K562 (cell line): ENCODE measurements around the gene MRPL2. TPM values are rescaled to one million over a fixed set of nuclear protein-coding genes. Genes with fewer than 3 reads are reported as not detected.

Source experiments
- DEAF1 ChIP-seq: fragments of 450-650 bp; formaldehyde crosslinking; IDR thresholded peaks from 2 replicates; pipeline ENCODE4 v1.4.0; 2020; ENCODE audit warnings: mild to moderate bottlenecking, moderate library complexity
- ERF ChIP-seq: fragments of 450-650 bp; formaldehyde crosslinking; IDR thresholded peaks from 2 replicates; pipeline ENCODE4 v1.4.0; 2020; ENCODE audit warnings: mild to moderate bottlenecking, mixed read lengths
- HNRNPUL1 ChIP-seq: fragments of 200-400 bp; formaldehyde crosslinking; IDR thresholded peaks from 2 replicates; pipeline ENCODE4 v1.6.1; 2017; ENCODE audit warnings: low read length
- PHB ChIP-seq: fragments of 250-450 bp; sonication (Bioruptor Pico); IDR thresholded peaks from 2 replicates; pipeline ENCODE4 v1.5.0; 2021
- SMAD3 ChIP-seq: fragments of 450-650 bp; formaldehyde crosslinking; conservative IDR thresholded peaks from 2 replicates; pipeline ENCODE4 v1.4.0; 2020; ENCODE audit warnings: mild to moderate bottlenecking
- TBP ChIP-seq: optimal IDR thresholded peaks from 2 replicates; pipeline ENCODE3; 2011; ENCODE audit warnings: low read depth, low read length, improper control_type of control experiment
- ZNF778 ChIP-seq: fragments of 450-650 bp; formaldehyde crosslinking; IDR thresholded peaks from 2 replicates; pipeline ENCODE4 v1.4.0; 2020; ENCODE audit warnings: mild to moderate bottlenecking, moderate library complexity
- polyA plus RNA-seq, 8 experiments: library from polyadenylated mRNA; depleted of rRNA in 4 of 8; stranded (reverse) in 5 of 8; unstranded in 3 of 8; fragments of >200 nt; fragmentation: Nextera tagmentation in 2 of 8; fragmentation: Illumina TruSeq in 1 of 8; extraction: Ambion mirVana in 2 of 8; extraction: Trizol in 1 of 8; gene quantifications; 2 replicates each; pipeline versions ENCODE4 v1.2.1 to v1.2.3, GENCODE V29; 2011 to 2014; ENCODE audit warnings: inconsistent platforms in 1 of 8, missing spikeins in 1 of 8
- total RNA-seq, 7 experiments: library from RNA; depleted of rRNA in 6 of 7; stranded (reverse); fragments of >200 nt in 6 of 7; fragmentation: Illumina TruSeq in 2 of 7; extraction: Trizol in 2 of 7; gene quantifications; 2 replicates each; pipeline versions ENCODE4 v1.2.1 to v1.2.3, GENCODE V29; 2011 to 2021; ENCODE audit warnings: low replicate concordance in 1 of 7
- TF ChIP-seq, protein P1 (sequence below): fragments of 200-600 bp; sonication (generic); IDR thresholded peaks from one replicate; pipeline ENCODE4 v1.6.1; 2012; ENCODE audit warnings: mild to moderate bottlenecking, low read depth, low read length, inconsistent platforms
- TF ChIP-seq, protein P2 (sequence below): IDR thresholded peaks from 2 replicates; pipeline ENCODE4 v1.6.1; 2011; ENCODE audit not compliant: insufficient read length; ENCODE audit errors: extremely low read depth
- TF ChIP-seq, protein P3 (sequence below): sonication (generic); formaldehyde crosslinking; IDR thresholded peaks from 2 replicates; pipeline ENCODE4 v1.4.0; 2020; ENCODE audit warnings: mild to moderate bottlenecking, missing genetic modification reagents

Gene MRPL2
- total and polyA plus RNA-seq, 9 of the 15 experiments (the other 6 are each of a cell fraction or from before 2014, with no cell fraction given), result 63.1 to 262 (median 121) TPM

DNA sequence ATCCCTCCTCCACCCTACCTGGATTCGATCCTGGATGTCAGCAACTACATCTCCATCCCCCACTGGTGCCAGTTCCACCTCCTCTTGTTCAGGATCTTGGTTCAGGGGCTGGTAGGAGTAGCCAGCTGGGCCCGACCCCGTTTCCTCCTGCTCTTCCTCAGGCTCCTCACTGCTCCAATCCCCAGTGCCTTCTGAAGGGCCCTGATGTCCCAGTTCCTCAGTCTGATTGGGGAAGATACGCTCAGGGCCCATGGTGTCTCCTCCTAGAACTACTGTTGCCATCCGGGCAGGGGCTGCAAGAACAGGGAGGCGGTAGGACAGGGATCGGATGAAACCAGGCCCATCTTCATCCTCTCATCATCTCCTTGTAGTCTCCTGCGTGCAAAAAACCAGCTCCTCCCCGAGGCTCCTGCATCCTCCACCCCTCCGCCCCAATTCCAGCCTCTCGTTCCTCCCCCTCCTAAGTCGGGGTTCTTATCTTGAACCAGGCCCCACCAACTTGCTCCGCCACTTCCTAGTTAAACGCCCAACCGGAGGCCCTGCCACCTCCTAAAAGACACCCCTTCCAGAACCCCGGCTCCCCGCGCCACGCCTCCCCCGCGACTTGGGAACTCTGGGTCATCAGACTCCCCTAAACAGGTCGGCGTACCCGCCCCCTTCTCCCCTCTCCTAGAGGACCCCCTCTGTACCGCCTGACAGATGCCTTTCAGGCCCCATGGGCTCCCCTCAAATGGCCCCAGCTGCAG is 46.0 kb downstream of the MRPL2 start (continued):
- no peak for TF ChIP-seq DEAF1 (CRISPR knock-in tag)
- no peak for TF ChIP-seq ZNF778 (CRISPR knock-in tag)
- TF ChIP-seq, protein P1, sequence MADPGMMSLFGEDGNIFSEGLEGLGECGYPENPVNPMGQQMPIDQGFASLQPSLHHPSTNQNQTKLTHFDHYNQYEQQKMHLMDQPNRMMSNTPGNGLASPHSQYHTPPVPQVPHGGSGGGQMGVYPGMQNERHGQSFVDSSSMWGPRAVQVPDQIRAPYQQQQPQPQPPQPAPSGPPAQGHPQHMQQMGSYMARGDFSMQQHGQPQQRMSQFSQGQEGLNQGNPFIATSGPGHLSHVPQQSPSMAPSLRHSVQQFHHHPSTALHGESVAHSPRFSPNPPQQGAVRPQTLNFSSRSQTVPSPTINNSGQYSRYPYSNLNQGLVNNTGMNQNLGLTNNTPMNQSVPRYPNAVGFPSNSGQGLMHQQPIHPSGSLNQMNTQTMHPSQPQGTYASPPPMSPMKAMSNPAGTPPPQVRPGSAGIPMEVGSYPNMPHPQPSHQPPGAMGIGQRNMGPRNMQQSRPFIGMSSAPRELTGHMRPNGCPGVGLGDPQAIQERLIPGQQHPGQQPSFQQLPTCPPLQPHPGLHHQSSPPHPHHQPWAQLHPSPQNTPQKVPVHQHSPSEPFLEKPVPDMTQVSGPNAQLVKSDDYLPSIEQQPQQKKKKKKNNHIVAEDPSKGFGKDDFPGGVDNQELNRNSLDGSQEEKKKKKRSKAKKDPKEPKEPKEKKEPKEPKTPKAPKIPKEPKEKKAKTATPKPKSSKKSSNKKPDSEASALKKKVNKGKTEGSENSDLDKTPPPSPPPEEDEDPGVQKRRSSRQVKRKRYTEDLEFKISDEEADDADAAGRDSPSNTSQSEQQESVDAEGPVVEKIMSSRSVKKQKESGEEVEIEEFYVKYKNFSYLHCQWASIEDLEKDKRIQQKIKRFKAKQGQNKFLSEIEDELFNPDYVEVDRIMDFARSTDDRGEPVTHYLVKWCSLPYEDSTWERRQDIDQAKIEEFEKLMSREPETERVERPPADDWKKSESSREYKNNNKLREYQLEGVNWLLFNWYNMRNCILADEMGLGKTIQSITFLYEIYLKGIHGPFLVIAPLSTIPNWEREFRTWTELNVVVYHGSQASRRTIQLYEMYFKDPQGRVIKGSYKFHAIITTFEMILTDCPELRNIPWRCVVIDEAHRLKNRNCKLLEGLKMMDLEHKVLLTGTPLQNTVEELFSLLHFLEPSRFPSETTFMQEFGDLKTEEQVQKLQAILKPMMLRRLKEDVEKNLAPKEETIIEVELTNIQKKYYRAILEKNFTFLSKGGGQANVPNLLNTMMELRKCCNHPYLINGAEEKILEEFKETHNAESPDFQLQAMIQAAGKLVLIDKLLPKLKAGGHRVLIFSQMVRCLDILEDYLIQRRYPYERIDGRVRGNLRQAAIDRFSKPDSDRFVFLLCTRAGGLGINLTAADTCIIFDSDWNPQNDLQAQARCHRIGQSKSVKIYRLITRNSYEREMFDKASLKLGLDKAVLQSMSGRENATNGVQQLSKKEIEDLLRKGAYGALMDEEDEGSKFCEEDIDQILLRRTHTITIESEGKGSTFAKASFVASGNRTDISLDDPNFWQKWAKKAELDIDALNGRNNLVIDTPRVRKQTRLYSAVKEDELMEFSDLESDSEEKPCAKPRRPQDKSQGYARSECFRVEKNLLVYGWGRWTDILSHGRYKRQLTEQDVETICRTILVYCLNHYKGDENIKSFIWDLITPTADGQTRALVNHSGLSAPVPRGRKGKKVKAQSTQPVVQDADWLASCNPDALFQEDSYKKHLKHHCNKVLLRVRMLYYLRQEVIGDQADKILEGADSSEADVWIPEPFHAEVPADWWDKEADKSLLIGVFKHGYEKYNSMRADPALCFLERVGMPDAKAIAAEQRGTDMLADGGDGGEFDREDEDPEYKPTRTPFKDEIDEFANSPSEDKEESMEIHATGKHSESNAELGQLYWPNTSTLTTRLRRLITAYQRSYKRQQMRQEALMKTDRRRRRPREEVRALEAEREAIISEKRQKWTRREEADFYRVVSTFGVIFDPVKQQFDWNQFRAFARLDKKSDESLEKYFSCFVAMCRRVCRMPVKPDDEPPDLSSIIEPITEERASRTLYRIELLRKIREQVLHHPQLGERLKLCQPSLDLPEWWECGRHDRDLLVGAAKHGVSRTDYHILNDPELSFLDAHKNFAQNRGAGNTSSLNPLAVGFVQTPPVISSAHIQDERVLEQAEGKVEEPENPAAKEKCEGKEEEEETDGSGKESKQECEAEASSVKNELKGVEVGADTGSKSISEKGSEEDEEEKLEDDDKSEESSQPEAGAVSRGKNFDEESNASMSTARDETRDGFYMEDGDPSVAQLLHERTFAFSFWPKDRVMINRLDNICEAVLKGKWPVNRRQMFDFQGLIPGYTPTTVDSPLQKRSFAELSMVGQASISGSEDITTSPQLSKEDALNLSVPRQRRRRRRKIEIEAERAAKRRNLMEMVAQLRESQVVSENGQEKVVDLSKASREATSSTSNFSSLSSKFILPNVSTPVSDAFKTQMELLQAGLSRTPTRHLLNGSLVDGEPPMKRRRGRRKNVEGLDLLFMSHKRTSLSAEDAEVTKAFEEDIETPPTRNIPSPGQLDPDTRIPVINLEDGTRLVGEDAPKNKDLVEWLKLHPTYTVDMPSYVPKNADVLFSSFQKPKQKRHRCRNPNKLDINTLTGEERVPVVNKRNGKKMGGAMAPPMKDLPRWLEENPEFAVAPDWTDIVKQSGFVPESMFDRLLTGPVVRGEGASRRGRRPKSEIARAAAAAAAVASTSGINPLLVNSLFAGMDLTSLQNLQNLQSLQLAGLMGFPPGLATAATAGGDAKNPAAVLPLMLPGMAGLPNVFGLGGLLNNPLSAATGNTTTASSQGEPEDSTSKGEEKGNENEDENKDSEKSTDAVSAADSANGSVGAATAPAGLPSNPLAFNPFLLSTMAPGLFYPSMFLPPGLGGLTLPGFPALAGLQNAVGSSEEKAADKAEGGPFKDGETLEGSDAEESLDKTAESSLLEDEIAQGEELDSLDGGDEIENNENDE, result no peak
- no peak for TF ChIP-seq HNRNPUL1
- TF ChIP-seq, protein P2, sequence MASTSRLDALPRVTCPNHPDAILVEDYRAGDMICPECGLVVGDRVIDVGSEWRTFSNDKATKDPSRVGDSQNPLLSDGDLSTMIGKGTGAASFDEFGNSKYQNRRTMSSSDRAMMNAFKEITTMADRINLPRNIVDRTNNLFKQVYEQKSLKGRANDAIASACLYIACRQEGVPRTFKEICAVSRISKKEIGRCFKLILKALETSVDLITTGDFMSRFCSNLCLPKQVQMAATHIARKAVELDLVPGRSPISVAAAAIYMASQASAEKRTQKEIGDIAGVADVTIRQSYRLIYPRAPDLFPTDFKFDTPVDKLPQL, result no peak
- no peak for TF ChIP-seq PHB (CRISPR knock-in tag)
- TF ChIP-seq SMAD3 (CRISPR knock-in tag), result no peak
- peak; percentile 22; the same call in 1 of the 2 replicates for TF ChIP-seq ERF (CRISPR knock-in tag)
- TF ChIP-seq, protein P3, sequence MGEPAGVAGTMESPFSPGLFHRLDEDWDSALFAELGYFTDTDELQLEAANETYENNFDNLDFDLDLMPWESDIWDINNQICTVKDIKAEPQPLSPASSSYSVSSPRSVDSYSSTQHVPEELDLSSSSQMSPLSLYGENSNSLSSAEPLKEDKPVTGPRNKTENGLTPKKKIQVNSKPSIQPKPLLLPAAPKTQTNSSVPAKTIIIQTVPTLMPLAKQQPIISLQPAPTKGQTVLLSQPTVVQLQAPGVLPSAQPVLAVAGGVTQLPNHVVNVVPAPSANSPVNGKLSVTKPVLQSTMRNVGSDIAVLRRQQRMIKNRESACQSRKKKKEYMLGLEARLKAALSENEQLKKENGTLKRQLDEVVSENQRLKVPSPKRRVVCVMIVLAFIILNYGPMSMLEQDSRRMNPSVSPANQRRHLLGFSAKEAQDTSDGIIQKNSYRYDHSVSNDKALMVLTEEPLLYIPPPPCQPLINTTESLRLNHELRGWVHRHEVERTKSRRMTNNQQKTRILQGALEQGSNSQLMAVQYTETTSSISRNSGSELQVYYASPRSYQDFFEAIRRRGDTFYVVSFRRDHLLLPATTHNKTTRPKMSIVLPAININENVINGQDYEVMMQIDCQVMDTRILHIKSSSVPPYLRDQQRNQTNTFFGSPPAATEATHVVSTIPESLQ, result no peak; the same call in 1 of the 2 replicates
- TF ChIP-seq TBP, result no peak
